Dermis blood vessel endothelial cell (primary cell): ENCODE data around the gene ARHGAP23. TPM values are rescaled to one million over a fixed set of nuclear protein-coding genes. Genes with fewer than 3 reads are reported as not detected.
"Not testable (repeated sequence)": the region's sequence is repeated elsewhere in the genome, so short reads cannot be mapped to it uniquely, and the experiment has no call there.

Experiments used
- DNase-seq: peaks from one replicate; pipeline ENCODE4 v3.0.0; 2010
- total RNA-seq: library from RNA; depleted of rRNA; stranded (reverse); fragments of >200 nt; gene quantifications from 2 replicates; pipeline ENCODE4 v1.2.3, GENCODE V29; 2014

The ARHGAP23 gene
- total RNA-seq, 1 donor from 2014 or later, result 34.9 TPM

GRCh38 chr17:38531761-38532160, 103.5 kb downstream of the ARHGAP23 start:
- not testable (repeated sequence) for DNase-seq

GRCh38 chr17:38532451-38532850, 104.2 kb downstream of the ARHGAP23 start:
- no peak for DNase-seq

GRCh38 chr17:38533241-38533640, 105.0 kb downstream of the ARHGAP23 start:
- no peak for DNase-seq

GRCh38 chr17:38533866-38534497, 105.7 kb downstream of the ARHGAP23 start:
- no peak for DNase-seq

DNA sequence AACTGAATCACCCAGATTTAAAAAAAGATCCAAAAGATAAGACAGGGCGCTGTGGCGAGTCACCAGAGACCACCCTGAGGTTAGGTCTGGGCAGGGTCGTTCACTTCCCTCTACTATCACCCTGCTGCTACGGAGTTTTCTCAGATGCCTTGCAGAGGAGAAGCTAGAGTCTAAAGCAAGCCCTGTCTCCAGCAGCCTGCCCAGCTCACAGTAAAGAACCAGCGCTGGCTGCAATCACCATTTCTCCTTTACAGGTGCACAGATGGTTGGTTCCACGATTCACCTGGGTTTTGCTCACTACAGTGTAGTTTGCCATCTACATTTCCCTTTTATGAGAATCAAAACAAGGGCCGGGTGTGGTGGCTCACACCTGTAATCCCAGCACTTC, 106.2 kb downstream of the ARHGAP23 start:
- no peak for DNase-seq

DNA sequence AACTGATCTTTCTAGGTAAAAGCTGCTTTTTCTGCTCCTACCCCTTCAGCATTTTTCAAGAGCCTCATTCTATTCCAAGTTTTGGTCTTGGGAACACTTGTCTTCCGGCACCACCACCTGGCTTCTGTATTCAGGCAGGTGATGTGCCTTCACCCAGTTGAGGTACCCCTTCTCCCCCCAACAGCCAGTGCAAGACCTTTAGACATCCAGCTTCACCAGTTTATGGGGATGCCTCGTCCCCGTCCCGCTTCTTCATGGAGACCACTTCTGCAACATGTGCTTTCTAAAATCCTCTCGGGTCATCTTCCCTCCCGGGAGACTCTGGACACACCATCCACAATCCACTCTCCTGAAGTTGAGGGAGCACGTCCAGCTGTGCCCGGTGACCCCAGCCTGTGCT, 107.6 kb downstream of the ARHGAP23 start:
- DNase-seq, result no peak

- DNase-seq, result no peak
Observed at GRCh38 chr17:38536661-38537060, 108.4 kb downstream of the ARHGAP23 start.

- DNase-seq, result no peak
Observed at GRCh38 chr17:38538906-38539305, 110.6 kb downstream of the ARHGAP23 start.

DNA sequence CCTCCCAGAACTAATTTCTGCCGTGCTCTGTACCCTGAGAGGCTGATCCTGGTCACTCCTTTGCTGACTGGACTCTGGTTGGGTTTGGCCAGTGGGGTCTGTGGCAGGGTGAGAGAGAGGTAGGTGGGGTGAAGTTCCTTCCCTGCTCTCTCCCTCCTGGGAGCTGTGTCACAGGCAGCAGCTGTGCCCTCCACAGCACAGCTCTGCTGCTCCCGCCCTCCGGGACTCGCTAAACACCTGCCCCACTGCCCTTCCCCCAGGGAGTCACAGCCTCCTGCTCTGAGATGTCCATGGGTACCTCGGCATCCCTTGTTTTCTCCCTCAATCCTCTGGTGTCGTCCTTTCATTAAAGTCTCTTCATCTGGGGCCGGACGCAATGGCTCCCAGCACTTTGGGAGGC, 111.1 kb downstream of the ARHGAP23 start:
- no peak for DNase-seq

DNA sequence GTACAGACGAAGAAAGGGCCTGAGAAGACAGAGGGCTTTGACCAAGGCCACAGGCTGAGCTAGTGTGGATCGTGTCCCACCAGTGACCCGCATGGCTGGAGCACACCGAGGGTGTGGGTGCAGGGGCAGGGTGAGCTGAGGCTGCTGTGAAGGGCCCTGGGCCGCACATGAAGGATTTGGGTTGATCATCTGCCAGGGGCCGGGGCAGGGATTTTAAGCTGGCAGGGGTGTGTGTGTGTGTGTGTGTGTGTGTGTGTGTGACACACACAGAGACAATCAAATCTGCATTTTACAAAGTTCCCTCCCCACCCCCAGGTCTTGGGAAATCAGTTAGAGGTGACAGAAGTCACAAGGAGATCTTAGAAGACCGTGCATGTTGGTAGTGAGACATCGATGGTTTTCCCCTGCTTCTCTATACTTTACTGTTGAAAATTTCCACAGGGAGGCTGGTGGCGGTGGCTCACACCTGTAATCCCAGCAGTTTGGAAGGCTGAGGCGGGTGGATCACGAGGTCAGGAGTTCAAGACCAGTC, 112.3 kb downstream of the ARHGAP23 start:
- DNase-seq, result no peak

DNA sequence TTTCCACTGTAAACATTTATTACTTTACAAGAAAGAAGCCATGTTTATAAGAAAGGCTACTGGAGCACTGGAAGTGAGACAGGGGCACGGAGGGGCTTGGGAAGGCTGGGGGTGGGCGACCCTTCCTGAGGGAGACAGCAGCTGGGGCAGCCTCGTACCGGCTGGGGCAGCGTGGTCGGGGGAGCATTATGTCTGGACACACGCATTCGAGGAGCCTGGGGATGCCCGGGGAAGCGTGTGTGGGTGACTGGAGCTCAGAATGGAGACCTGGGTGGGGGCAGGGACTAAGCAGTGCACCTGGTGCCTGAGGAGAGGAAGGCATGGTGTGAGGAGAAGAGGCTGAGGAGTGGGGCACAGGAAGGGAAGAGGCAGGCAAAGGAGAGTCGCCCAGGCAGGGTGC, 113.0 kb downstream of the ARHGAP23 start:
- DNase-seq, result no peak

- DNase-seq, result no peak
Observed at GRCh38 chr17:38542286-38542685, 114.0 kb downstream of the ARHGAP23 start.

GRCh38 chr17:38543403-38544174, 115.3 kb downstream of the ARHGAP23 start:
- no peak for DNase-seq

DNA sequence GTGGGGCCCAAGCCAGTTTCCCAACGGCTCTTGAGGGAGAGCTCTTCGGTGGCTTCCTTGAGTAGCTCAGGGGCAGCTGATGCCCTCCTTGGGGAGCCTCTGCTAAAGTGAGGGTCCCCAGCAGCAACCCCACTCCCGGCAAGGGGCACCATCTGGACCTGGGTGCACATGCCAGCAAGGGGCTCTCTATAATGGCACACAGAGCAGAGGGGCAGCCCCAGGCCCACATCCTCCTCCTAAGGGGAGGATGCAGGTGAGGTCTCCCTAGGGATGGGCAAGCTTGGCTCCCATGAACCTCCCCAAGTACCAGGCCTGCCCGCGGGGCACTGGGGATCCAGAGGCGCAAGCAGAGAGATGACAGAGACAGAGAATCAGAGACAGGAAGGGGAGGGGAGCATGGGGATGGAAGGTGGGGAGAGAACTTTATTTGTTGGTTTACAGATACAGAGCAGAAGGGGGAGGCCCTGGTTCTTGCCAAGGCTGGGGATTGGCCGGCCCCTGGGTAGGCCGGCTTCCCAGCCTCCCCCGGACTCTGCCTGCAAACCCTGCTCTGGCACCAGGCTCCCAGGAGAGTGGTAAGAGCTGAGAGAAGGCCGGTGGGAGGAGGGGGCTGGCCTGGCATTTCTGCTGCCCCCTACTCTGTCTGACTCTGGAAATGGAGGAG, 116.0 kb downstream of the ARHGAP23 start:
- DNase-seq, result no peak

DNA sequence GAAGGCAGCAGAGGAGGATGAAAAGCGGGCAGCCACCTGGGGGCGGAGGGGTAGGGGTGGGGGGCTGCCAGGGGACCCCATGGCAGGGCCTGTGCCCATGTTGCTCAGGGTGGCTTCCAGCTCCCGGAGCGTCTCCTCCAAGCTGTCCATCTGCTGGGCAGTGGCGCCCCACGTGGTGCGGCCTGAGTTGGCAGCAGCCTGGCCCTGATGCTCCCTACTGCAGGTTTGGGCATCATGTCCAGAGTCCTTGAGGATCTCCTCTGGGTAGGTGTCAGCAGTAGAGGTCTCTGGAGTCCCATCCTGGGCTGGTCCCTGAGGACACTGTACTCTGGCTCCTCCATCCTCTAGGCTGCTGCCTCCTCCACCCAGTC, 116.6 kb downstream of the ARHGAP23 start:
- DNase-seq, result no peak

DNA sequence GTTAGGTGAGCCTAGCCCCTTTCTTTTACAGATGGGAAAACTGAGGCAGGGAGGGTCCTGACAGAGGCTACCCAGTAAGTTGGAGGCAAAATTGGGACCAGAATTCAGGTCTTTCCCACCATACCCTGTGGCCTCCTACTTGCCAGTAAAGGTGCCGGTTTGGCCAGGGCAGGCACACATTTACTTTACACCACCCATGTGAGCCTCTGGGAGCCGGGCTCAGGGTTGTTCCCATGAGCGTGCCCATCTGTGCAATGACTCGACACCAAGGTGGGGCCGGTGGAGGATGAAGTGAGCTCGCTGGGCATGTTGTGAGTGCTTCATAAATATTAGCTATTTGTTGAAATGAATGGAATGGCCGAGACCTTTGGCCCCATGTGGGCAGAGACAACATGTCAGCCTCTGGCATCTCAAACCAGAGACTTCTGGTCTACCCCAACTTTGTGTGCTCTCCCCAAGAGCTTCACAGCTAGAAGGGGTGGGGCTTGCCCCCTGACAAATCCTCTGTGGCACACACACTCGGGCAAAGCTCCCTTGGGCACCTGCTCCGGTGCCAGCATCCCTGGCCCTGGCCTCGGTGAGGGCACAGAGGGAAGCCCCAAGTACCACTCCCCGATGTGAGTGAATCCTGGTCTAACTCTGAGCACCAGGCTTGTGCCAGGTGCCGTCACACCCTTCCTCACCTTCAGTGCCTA, 117.4 kb downstream of the ARHGAP23 start:
- DNase-seq, result no peak

DNA sequence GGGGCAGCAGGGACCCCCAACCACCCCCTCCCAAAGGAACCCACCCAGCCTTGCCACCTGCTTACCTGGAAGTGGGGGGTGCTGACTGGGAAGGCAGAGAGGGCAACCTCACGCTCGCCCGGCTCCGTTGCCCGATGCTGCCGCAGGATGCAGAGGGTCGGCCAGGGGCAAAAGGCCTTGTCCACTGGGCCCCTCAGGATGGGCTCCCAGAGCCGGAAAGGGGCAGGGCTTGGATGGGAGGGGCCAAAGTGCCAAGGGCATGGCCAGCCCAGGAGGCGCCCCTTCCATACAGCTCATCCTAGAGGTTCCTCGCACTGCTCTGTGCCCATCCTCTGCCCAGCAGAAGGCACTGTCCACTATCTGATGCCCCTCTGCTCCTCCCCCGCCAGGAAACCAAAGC, 118.1 kb downstream of the ARHGAP23 start:
- no peak for DNase-seq

GRCh38 chr17:38547444-38547843, 119.2 kb downstream of the ARHGAP23 start:
- DNase-seq, result no peak

DNA sequence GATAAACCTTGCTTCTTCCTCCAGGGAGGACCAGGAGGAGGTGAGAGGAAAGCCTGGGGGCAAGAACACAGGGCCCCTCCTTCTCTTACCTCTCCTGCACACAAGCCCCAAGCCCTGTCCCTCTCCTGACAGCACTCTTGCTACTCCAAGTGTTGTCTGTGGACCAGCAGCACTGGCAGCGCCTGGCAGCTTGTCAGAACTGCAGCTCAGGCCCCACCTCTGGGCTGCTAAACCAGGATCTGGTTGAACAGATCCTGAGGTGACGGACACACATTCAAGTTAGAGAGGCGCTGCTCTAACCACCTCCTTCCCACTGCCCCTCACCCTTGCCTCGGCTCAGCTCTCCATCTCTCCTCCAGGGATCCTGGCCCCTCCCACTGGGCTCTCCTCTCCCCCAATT, 121.0 kb downstream of the ARHGAP23 start:
- no peak for DNase-seq

- peak; percentile 9 for DNase-seq
Observed at GRCh38 chr17:38550661-38551060, 122.4 kb downstream of the ARHGAP23 start.

GRCh38 chr17:38551121-38551520, 122.9 kb downstream of the ARHGAP23 start:
- no peak for DNase-seq

DNA sequence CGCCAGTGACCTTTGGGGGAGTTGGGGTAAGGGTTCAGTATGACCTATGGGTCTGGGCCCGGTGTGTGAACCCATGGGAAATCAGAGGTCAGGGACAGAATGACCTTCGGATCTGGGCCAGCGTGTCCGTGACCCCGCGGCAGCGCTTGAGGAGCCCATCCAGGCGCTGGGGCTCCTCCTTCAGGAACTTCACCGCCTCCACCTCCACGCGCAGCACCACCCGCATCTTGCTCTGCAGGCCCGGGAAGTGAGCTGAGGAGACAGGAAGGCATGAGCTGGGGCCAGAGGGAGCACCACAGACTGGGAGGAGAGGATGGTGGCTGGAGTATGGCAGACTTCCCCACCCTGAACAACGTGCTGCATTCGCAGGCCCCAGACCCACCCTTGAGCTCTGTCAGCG, 124.1 kb downstream of the ARHGAP23 start:
- no peak for DNase-seq
